DMS53 treated with DMSO at 0.1 percent for 48 hours (cell line): Measurements from ENCODE around the gene CCT5.

Experiments used
- DNase-seq: peaks from one replicate; lab custom pipeline; 2025; ENCODE audit not compliant: unreplicated experiment; lab: John Stamatoyannopoulos, UW

Gene CCT5

DNA sequence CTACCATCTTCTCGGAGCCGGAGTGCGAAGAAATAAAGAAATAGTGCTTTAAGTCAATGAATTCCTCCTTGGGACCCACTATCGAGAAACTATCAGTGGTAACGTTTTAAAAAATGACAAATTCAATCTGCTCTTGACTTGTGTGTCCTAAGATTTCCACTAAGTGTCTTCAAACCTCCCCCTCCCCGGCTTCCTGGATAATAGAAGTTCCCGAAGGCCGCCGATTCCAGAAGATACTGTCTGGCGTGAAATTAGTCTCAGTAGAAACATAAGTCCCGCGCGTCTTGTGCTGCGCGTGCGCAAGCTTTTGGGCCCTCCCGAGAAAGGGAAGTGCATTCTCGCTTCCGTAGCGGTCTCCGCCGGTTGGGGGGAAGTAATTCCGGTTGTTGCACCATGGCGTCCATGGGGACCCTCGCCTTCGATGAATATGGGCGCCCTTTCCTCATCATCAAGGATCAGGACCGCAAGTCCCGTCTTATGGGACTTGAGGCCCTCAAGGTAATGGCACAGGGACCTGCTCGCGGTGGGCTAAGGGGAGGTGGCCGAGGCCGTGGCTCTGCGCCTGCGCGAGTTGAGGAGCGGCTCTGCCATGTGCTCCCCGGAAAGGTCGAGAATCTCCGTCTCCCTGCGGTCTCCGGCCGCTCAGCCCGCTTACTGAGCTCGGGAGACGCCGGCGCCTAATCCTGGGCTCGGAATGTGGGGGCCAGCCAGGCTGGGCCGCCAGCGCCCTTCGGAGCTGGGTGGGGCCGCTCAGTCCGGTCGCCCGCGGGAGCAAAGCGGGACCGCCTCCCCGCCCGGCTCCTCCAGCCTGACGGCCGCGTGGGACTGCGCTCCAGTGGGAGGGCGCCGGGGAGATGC, at the start of gene CCT5:
TSS of gene CCT5 (plus strand) at position 333 of the 858 bp plus-strand sequence. CDS start at position 394, 61 bp downstream.
- peak; percentile 99 for DNase-seq

GRCh38 chr5:10201223-10201868, 48.7 kb upstream of the CCT5 start:
- DNase-seq = peak; percentile 30

GRCh38 chr5:10202089-10202910, 47.8 kb upstream of the CCT5 start:
- DNase-seq = no peak

DNA sequence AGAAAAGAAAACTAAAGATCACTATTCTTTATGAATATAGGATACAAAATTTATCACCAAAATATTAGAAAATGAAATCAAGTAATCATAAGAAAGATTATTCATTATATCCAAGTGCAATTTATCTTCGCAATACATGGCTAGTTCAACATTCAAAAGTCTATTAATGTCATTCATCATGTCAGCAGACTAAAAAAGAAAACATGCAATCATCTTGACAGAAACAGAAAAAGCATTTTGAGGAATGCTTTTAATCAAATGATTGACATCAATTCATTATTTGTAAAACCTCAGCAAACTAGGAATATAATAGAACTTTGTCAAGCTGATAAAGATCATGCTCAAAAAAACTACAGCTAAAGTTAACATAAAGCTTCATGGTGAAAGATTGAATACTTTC, 41.1 kb upstream of the CCT5 start:
- DNase-seq = no peak

- DNase-seq = no peak
Observed at GRCh38 chr5:10213316-10213715, 36.8 kb upstream of the CCT5 start.

- no peak for DNase-seq
Observed at GRCh38 chr5:10214041-10214440, 36.0 kb upstream of the CCT5 start.

DNA sequence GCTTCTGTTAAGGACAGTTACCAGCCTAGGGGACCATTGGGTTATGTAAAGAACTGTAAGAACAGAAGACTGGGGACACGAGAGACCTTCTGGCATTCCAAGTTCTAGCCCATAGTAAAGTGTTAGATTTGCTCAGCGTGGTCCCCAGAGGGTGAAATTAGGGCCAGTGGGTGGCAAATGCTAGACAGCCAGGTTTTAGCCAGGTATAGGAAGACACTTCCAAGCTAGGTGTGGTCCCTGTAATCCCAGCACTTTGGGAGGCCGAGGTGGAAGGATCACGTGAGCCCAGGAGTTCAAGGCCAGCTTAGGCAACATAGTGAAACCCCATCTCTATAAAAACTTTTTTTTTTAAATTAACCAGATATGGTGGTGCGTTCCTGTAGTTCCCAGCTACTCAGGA, 34.7 kb upstream of the CCT5 start:
- no peak for DNase-seq

GRCh38 chr5:10216107-10216506, 34.0 kb upstream of the CCT5 start:
- no peak for DNase-seq

DNA sequence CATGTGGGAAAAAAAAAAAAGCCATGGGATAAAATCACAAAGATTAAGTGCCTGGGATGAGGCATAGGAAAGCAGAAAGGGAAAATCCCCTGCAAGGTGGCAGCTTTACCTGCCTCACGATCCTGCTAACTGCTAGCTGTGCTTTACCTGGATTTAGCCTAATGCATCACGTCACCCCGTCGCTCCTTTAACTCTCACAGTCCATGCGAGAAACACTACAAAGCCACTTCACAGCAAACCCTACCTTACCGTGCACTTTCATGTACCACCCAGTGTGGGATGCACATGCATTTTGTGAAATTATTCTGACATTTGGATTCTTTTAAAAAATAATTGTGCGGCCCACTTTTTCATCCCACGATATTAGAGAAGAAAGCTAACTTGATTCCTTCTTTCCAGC, 31.4 kb upstream of the CCT5 start:
- no peak for DNase-seq

DNA sequence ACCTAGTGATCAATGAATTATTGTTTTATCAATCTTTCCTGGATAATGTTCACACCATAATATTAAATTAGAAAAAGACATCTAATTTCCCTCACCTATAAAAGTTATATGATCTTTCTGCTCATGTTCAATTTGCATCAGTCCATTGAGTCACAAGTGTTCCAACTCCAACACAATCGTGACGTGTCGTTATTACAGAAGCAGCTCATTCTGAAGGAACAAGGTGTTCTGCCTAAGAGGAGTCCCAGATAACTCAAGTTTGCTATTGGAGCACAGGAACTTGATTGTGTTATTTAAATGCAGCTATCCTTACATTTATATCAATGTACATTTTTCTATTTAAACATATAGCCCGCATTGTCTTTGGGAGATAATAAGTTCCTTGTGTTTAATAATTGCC, 31.0 kb upstream of the CCT5 start:
- no peak for DNase-seq

DNA sequence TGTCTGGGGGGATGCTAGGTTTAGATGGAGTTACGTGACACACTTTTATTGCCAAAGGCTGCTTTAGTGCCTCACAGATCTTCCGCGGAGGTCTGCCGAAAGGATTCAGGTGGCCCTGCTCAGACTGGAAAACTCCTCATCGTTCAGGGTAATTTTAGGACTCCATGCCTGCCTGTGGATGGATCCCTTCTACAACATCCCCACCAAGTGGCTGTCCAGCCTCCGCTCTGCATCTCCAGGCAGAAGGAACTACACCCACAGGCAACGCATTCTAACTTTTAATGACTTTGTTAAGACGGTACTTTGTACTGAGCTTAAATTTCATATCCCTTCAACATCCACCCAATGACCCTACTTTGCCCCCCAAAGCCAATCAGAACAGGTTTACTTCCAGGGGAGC, 29.8 kb upstream of the CCT5 start:
- DNase-seq = no peak

GRCh38 chr5:10222326-10222725, 27.8 kb upstream of the CCT5 start:
- no peak for DNase-seq

GRCh38 chr5:10227379-10227778, 22.7 kb upstream of the CCT5 start:
- no peak for DNase-seq

GRCh38 chr5:10228288-10228687, 21.8 kb upstream of the CCT5 start:
- no peak for DNase-seq

- no peak for DNase-seq
Observed at GRCh38 chr5:10229306-10230048, 20.6 kb upstream of the CCT5 start.

DNA sequence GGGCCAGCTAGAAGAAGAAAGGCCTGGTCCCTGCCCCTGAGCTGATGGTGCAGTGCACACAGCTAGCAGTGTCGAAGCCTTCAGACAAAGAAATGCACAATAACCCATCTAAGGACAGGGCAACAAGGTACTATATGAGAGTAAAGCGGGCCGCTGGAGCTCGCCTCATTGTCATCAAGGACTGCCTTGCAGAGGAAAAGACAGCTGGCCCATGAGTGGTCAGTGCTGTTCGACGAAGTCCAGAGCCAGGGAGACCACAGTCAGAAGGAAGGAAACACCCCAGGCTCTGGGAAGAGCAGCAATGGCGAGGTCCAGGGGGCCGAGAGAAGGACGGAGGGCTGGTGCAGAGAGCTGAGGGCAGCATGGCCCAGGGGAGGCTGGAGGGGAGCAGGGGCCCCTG, 17.7 kb upstream of the CCT5 start:
- no peak for DNase-seq

- DNase-seq = no peak
Observed at GRCh38 chr5:10233011-10233410, 17.1 kb upstream of the CCT5 start.

GRCh38 chr5:10233505-10233904, 16.6 kb upstream of the CCT5 start:
- DNase-seq = peak; percentile 34

DNA sequence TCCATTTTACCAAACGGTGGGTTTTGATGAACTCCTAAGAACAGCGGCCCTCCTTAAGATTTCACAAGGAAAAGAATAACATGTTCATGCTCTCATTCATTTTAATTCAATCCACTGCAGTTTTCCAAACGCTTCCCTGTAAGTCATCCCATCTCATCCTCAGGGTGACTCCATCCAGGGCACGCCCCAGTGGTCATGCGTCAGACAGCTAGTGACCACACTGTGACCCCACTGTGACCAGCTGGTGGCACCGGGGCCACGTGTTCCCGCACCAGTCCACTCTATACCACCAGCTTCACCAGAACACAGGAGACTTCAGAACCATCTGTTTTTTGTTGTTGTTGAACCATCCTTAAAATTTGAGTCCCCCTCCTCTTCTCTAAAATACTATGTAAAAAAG, 14.7 kb upstream of the CCT5 start:
- DNase-seq = no peak

DNA sequence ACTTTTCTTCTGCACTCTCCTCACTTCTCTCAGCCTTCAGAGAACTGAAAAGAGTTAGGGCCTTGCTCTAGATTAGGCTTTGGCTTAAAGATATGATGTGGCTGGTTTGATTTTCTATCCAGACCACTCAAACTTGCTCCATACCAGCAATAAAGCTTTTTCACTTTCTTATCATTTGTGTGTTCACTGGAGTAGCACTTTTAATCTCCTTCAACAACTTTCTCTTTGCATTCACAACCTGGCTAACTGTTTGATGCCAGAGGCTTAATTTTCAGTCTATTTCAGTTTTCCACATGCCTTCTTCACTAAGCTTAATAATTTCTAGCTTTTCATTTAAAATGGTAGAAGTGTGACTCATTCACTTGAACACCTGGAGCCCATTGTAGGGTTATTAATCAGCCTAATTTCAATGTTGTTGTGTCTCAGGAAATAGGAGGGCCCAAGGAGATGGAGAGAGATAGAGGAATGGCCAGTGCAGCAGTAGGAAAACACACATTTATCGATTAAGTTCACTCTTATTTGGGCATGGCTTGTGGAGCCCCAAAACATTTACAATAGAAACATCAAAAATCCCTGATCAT, 6.3 kb upstream of the CCT5 start:
- no peak for DNase-seq
